Measurements from ENCODE around the gene CNKSR2. TPM values are rescaled to one million over a fixed set of nuclear protein-coding genes. Genes with fewer than 3 reads are reported as not detected.

CNKSR2 gene
- total and polyA plus RNA-seq, 10 of the 15 experiments (the other 5 are each of a cell fraction or from before 2014, with no cell fraction given), result 0.02 to 0.69 (median 0.18) TPM; not detected in 4

- TF ChIP-seq BCLAF1 (IDR thresholded peaks at IDR 0.05), result no peak
These were observed 292.0 kb downstream of the CNKSR2 start (continued) for GRCh38 chrX:21666252-21666651.

GRCh38 chrX:21666679-21667078, 292.5 kb downstream of the CNKSR2 start:
- POLR2A ChIA-PET, result no interaction called here
- CTCF ChIA-PET, result no interaction called here
- TF ChIP-seq ZNF384 (IDR thresholded peaks at IDR 0.05; ENCODE audit: borderline replicate concordance, low read depth, low read length), result no peak
- no peak for TF ChIP-seq JUND (IDR thresholded peaks at IDR 0.05; ENCODE audit: low read depth, low read length)
- no peak for TF ChIP-seq YBX1 (IDR thresholded peaks at IDR 0.05)
- TF ChIP-seq ZNF217 (IDR thresholded peaks at IDR 0.05), result no peak
- no peak for TF ChIP-seq RB1 (IDR thresholded peaks at IDR 0.05; ENCODE audit: borderline replicate concordance)
- no peak for TF ChIP-seq TCF12 (IDR thresholded peaks at IDR 0.05; ENCODE audit: low read depth, low read length)
- TF ChIP-seq CBX3 (IDR thresholded peaks at IDR 0.05; ENCODE audit: borderline replicate concordance, low read depth), result no peak
- TF ChIP-seq MEF2A (IDR thresholded peaks at IDR 0.05; ENCODE audit: insufficient read depth, low read depth, low read length), result no peak
- no peak for TF ChIP-seq NBN (IDR thresholded peaks at IDR 0.05)
- TF ChIP-seq CHD4 (IDR thresholded peaks at IDR 0.05), result no peak
- no peak for TF ChIP-seq RAD51 (IDR thresholded peaks at IDR 0.05)
- TF ChIP-seq NR2C1 (IDR thresholded peaks at IDR 0.05), result no peak
- TF ChIP-seq SIX5 (IDR thresholded peaks at IDR 0.05; ENCODE audit: low read depth, low read length, severe bottlenecking), result no peak
- no peak for TF ChIP-seq CUX1 (IDR thresholded peaks at IDR 0.05; ENCODE audit: insufficient replicate concordance, low read depth, low read length)
- WGBS (ENCODE audit: insufficient coverage, insufficient replicate concordance, low lambda C conversion rate, missing lambda C conversion rate), result 34% methylated on average over 4 of the region's 4 CpGs
- Histone ChIP-seq H3K9ac (ENCODE audit: control insufficient read depth, insufficient read depth, low read length) (no peak overlapping the region), H3K4me1 (ENCODE audit: control insufficient read depth, insufficient read depth, low read length) (no peaks in the 10 kb centered on the region), H3K79me2 (ENCODE audit: control insufficient read depth, insufficient read depth, low read length) (no peaks in the 10 kb centered on the region), H3K27ac (ENCODE audit: control insufficient read depth, insufficient read depth) (no peak overlapping the region), H3K9me3 (replicated peaks; ENCODE audit: control insufficient read depth, insufficient read depth, low read length) (no peaks in the 10 kb centered on the region), H4K20me1 (ENCODE audit: control insufficient read depth, insufficient read depth) (no peaks in the 10 kb centered on the region), H3K36me3 (ENCODE audit: control insufficient read depth in 2 of 2, insufficient read depth in 2 of 2, low read length in 1 of 2) (no peaks in the 10 kb centered on the region), H3K4me3 (no peak overlapping the region), H3K27me3 (replicated peaks in 1 of 2; ENCODE audit: control insufficient read depth in 2 of 2, insufficient read depth in 2 of 2, low read length in 1 of 2) (no peaks in the 10 kb centered on the region), H3K4me2 (ENCODE audit: control insufficient read depth, insufficient read depth) (no peak overlapping the region), H2AFZ (ENCODE audit: control insufficient read depth, low read depth, low read length) (no peak overlapping the region)
- in situ Hi-C loops (cut with MboI) (no loop called here), intact Hi-C loops (cut with micrococcal nuclease; ENCODE audit: unreplicated experiment) (no loop called here)
- BruUV-seq (replicated peaks), result no TSS peak
- FAIRE-seq (no peak), ATAC-seq (no peak), DNase-seq (ENCODE audit: low read depth, low spot score) (no peak)
- RAD21 ChIA-PET (ENCODE audit: unreplicated experiment), result no interaction called here
- SMC1A ChIA-PET (ENCODE audit: uncharacterized antibody, unreplicated experiment), result no interaction called here

Data from GM12878 (cell line).